Endothelial cell of hepatic sinusoid (primary cell): ENCODE data around the gene CNTNAP5.

Source experiments
- in situ Hi-C: cut with HindIII; loops from 2 replicates; pipeline ENCODE4 v1.10.0; 2017; ENCODE audit warnings: low sequenced_read_pairs

Gene CNTNAP5

DNA sequence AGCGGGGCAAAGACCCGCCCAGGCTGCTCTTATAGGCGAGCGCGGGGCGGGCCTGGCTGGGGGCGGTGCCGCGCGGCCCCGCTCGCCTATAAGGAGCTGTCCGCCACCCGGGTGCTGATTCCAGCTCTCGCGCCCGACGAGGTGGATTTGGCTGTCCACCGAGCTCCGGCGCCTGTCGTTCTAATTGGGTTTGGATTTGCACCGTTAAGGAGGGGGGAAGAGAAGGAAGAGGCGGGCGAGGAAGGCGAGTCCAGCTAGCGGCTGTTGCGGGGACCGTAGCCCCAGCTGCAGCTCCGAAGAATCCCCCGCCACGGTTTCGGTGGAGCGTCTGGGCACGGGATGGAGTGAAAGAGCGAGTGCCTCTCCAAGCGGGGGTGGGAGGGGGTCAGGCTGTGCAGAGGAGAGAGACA lies at the start of gene CNTNAP5:
TSS of gene CNTNAP5 (plus strand) at position 117 of the 410 bp plus-strand sequence. CDS start 364 bp downstream, outside the sequence.
- in situ Hi-C loops: no loop called here

- in situ Hi-C loops: no loop called here
These were observed 48.9 kb upstream of the CNTNAP5 start for GRCh38 chr2:123976054-123976648.

- in situ Hi-C loops: no loop called here
These were observed 31.3 kb upstream of the CNTNAP5 start for GRCh38 chr2:123993728-123994323.

- in situ Hi-C loops: no loop called here
These were observed 25.4 kb upstream of the CNTNAP5 start for GRCh38 chr2:123999681-124000080.

GRCh38 chr2:124001696-124002430 lies 23.2 kb upstream of the CNTNAP5 start:
- in situ Hi-C loops: no loop called here

DNA sequence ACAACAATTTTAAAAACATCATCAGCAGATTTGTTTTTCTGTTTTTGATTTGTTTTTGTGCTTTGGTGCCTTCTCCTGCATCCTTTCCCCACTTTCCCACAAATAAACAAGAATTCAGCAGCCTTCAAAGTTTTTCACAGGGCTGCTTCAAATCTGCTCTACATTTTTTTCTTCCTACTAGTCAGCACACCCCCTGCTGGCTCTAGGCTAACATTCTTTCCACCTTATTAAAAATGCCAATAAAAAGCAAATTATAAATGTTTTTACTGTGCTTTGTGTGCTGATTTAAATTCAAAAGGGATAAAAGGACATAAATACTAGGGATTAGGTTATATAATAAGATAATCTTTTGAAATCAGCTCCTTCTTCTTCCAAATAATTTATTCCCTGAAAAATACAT lies 6.2 kb upstream of the CNTNAP5 start:
- in situ Hi-C loops: no loop called here

DNA sequence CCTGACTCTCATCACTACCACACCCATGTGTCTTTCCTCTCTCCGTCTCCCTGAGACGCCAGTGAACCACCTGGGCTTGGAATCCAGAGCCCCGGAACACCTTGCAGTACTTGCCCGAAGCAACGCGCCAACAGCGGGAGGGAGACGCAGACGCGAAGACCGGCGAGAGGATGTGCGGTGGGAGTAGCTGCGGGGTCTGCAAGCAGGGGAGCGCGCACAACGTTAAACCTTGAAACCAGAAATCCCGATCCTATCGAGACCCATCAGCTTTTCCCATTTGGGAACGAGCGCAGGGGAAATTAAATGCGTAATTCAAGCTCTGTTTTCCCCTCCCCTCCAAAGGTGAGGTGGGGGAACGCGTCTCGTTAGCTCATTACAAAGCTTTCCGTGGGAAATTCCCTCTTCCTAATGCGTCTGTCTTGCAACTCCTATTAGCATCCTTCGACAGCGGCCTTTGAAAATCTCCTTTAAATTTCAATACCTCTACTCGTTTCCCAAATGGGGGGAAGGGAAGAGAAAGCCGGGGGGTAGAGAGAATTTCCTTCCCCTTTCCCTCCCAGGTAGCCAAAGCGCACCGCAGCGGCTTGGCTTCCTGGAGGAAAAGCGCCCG lies 421 bp upstream of the CNTNAP5 start:
- in situ Hi-C loops: no loop called here

DNA sequence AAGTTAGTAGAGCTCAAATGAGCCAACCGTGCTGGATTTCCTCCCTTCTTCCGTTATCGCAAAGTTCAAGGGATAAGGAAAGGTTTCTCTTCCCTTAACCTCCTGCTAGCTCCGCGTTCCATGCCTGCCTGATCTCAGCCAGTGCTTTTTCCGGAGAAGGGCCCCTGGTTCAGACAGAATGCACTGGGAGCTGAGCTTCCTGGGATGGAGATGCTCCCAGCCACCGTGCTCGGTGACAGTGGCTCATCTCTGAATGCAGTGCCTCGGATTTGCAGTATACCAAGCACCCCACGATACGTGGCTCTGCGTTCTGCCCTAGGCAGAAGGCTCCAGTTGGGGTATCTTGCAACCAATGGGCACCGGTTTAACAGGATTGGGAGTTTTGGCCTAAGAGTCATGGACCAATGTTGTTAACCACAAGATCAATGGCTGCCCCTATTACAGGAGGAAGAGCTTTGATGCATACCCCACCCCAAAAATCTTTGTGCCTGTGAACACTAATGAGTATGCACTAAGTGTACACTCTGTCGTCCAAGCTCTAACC lies 876 bp downstream of the CNTNAP5 start:
- in situ Hi-C loops: no loop called here

- in situ Hi-C loops: no loop called here
These were observed 1.4 kb downstream of the CNTNAP5 start for GRCh38 chr2:124026503-124026902.

DNA sequence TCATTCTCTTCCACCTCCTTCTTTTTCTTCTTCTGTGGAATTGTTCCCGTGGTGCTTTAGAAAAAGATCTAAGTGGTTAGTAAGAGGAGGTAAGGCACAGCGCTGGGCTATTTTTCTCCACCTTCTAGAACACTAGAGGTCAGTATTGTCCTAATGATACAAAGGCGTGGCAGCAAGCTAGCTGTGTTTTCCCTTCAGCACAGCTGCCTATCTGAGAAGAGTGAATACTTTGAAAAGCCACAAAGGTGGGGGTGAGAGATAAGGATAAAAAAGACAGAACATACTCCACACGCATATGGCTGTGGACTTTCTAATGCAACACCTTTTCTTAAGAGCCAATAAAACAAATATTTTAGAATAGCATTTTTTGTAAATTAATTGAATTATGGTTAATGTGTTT lies 2.1 kb downstream of the CNTNAP5 start:
- in situ Hi-C loops: no loop called here

GRCh38 chr2:124032799-124033198 lies 7.7 kb downstream of the CNTNAP5 start:
- in situ Hi-C loops: no loop called here

- in situ Hi-C loops: no loop called here
These were observed 9.2 kb downstream of the CNTNAP5 start for GRCh38 chr2:124034265-124034664.

GRCh38 chr2:124035001-124035400 lies 9.9 kb downstream of the CNTNAP5 start:
- in situ Hi-C loops: no loop called here

GRCh38 chr2:124039032-124039431 lies 13.9 kb downstream of the CNTNAP5 start:
- in situ Hi-C loops: no loop called here

- in situ Hi-C loops: no loop called here
These were observed 14.7 kb downstream of the CNTNAP5 start for GRCh38 chr2:124039762-124040291.

GRCh38 chr2:124045894-124046293 lies 20.8 kb downstream of the CNTNAP5 start:
- in situ Hi-C loops: no loop called here

DNA sequence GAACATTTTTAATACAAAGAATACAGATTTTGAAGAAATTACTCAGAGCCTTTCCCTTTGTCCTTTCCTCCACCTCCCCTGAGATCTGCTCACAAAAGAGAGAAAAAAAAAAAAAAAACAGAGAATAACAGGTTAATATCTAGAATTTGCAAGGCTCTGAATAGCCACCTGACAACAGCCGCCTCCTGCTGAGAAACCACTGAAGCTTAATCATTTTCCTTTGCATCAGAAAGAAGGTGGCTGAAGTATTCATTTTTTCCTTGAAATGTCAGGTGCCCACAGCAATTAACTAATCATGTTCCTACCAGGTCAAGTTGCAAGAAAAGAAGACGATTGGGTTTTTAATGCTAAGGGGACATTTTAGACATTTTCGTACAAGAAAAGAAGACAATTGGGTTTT lies 21.2 kb downstream of the CNTNAP5 start:
- in situ Hi-C loops: no loop called here

GRCh38 chr2:124048102-124048501 lies 23.0 kb downstream of the CNTNAP5 start:
- in situ Hi-C loops: no loop called here

GRCh38 chr2:124048664-124049063 lies 23.6 kb downstream of the CNTNAP5 start:
- in situ Hi-C loops: no loop called here

DNA sequence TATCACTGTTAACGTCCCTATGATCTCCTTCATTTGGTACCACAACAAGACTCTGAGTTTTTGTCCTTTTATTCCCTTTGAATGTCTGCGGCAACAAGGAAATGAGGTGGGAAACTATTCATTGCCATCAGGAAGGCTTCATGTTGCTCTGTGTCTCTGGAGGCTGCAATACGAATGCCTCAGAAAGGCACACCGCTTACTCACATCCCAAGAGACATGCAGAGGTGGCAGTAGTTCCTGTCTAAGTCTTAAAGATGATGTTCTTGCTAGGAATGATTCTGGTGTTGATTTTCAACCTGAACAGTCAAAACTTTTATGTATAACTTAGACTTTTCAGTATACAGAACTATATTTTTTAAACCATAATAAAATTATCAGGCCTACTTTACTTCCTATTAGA lies 24.0 kb downstream of the CNTNAP5 start:
- in situ Hi-C loops: no loop called here

DNA sequence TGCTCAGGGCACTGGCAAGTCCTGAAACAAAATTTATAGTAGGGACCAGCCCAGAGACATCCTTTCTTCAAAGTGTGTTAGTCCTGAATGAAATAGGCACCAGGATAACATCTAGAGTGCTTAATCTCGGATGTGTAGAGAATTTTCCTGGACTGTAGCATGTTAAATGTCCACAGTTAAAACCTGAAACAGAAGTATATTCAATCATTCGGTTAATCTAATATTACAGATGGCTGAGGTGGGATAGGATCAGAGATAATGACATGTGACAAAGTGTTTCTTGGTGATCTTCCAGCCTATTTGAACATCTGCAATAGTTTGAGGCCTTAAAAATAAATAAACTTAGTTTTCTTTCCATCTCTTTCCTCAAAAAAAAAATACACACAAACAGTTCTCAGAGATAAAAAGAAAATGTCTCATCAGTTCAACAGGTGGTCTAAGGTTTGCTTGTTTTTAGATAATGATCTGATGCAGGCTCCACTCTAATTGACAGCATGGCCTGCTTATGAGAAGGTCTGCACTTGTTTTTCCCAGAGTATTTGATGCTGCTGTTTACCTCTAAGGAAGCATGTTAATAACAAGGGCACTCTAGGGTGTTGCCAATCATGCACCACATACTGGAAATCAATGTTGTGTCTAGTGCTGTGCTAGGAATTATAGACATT lies 25.9 kb downstream of the CNTNAP5 start:
- in situ Hi-C loops: no loop called here
